Neural progenitor cell (in vitro differentiated cells): ENCODE measurements around the gene VSTM5.
"Not testable (repeated sequence)": the region's sequence is repeated elsewhere in the genome, so short reads cannot be mapped to it uniquely, and the experiment has no call there.

ENCODE experiments used
- EZH2phosphoT487 ChIP-seq: fragments of 200-600 bp; sonication (generic); IDR thresholded peaks from 2 replicates; pipeline ENCODE4 v1.6.1; 2017; ENCODE audit warnings: antibody characterized with exemption
- TF ChIP-seq, protein P1 (sequence below): fragments of 200-600 bp; sonication (generic); IDR thresholded peaks from 2 replicates; pipeline ENCODE4 v1.5.1; 2017; ENCODE audit warnings: antibody characterized with exemption, mild to moderate bottlenecking

DNA sequence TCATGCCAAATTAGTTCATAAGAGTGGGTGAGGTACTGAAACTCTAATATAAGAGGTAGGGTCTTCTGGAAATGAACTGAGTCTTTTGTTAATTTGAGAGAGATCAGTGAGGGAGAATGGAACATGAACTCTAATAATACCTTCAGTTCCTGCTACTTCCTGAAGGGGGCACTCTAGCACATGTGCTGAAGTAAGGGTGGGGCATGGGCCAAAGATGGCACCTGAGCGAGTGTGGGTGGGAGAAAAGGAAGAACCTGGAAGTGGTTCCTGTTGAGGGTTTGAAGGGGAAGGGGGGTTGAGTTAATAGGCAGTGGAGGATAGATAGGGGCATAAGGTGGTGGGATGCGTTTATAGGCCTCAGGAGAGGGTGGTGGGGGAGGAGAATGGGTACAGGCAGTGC lies 18.0 kb upstream of the VSTM5 start:
- TF ChIP-seq, protein P1, sequence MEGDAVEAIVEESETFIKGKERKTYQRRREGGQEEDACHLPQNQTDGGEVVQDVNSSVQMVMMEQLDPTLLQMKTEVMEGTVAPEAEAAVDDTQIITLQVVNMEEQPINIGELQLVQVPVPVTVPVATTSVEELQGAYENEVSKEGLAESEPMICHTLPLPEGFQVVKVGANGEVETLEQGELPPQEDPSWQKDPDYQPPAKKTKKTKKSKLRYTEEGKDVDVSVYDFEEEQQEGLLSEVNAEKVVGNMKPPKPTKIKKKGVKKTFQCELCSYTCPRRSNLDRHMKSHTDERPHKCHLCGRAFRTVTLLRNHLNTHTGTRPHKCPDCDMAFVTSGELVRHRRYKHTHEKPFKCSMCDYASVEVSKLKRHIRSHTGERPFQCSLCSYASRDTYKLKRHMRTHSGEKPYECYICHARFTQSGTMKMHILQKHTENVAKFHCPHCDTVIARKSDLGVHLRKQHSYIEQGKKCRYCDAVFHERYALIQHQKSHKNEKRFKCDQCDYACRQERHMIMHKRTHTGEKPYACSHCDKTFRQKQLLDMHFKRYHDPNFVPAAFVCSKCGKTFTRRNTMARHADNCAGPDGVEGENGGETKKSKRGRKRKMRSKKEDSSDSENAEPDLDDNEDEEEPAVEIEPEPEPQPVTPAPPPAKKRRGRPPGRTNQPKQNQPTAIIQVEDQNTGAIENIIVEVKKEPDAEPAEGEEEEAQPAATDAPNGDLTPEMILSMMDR = peak; percentile 59
- TF ChIP-seq EZH2phosphoT487 = not testable (repeated sequence)
